T-helper 1 cell treated with Interleukin-12 subunit alpha and Interleukin-12 subunit beta and Interleukin-4 antibody, amounts not matched to agents 30 μg/mL and 1 μg/mL, for 36 hours (primary cell): ENCODE data around the gene PABPC4L.
"Not testable (repeated sequence)": the region's sequence is repeated elsewhere in the genome, so short reads cannot be mapped to it uniquely, and the experiment has no call there.

Source experiments
- H3K27ac Mint-ChIP-seq: one replicate; pipeline ENCODE4 v1.8.0; 2021; ENCODE audit warnings: mild to moderate bottlenecking, mixed read lengths
- H3K27me3 Mint-ChIP-seq: one replicate; pipeline ENCODE4 v1.8.0; 2021; ENCODE audit warnings: low read depth, mixed read lengths
- H3K36me3 Mint-ChIP-seq: one replicate; pipeline ENCODE4 v1.8.0; 2021; ENCODE audit warnings: low read depth, mixed read lengths
- H3K4me1 Mint-ChIP-seq: one replicate; pipeline ENCODE4 v1.8.0; 2021; ENCODE audit warnings: low read depth, mixed read lengths
- H3K4me3 Mint-ChIP-seq: one replicate; pipeline ENCODE4 v1.8.0; 2021; ENCODE audit warnings: mild to moderate bottlenecking, moderate library complexity, mixed read lengths
- H3K9me3 Mint-ChIP-seq: one replicate; pipeline ENCODE4 v1.8.0; 2021; ENCODE audit warnings: mixed read lengths

Gene PABPC4L

DNA sequence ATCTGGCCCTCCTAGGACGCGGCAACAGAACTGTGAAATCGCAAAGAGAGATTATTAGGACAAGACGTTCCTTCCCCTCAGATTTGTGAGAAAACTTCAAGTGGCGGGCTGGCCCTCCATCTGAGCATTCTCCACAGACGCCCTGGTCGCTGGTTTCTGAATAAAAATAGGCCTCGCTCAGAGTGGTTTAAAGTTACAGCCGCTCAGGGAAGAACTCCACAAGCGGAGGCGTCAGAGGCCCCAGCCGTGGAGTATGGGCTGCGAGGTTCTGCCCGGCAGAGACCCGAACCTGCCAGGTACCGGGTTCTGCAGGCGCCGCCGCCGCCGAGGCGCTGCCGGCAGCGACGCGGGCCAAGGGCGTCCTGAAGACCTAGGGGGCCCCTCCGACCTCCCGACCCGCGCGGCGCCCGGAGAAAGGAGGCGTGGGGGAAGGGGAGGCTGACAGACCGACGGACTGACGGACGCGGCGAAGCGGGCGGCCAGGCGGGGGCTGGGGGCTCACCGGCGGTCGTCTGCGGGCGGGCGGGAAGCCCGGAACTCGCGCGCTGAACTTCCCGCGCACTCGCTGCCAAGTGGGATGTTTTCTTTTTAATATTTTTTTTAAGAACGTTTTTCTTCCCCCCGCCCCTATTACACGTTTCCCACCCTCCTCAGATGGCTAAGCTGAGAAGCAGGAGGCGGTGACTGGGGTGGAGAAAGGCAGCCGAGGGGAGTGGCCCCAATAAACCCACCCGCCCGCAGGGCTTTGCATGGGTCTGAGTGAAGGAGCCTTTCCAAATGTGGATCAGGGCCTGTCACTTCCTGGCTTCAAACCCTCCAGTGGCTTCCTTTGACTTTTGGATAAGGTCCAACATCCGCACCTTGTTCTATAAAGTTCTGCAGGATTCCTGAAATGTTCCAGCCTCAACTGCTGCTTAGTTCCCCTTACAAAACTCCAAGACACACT, at the start of gene PABPC4L:
Gene PABPC4L, minus strand, starts transcription at position 574 of the 946 bp plus-strand sequence. CDS start 770 bp downstream, outside the sequence.
- Mint-ChIP-seq H3K9me3 (peaks cover 4% of the 10 kb centered on the region), H3K4me3 (no peak within 1 kb of the TSS), H3K27me3 (no peaks in the 10 kb centered on the region), H3K27ac (no peak within 1 kb of the TSS), H3K36me3 (no peaks in the 10 kb centered on the region), H3K4me1 (no peaks in the 10 kb centered on the region)

DNA sequence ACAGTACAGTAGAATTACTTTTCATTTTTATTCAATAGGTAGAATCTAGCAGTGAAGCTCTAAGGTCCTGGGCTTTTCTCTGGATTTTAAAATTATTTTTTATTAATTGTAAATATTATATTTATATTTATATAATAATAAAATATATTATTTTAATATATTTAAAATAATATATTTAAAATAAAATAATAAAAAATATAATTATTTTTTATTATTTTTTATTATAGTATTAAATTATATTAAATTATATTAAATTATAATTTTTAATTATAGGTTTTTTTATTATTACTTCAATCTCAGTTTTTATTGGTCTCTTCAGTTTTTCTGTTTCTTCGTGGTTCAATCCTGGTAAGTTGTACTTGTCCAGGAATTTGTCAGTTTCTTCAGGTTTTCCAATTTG, 49.7 kb upstream of the PABPC4L start:
- Mint-ChIP-seq H3K9me3 (peaks cover 10% of the 10 kb centered on the region), H3K36me3 (no peaks in the 10 kb centered on the region), H3K4me1 (no peaks in the 10 kb centered on the region), H3K27me3 (no peaks in the 10 kb centered on the region), H3K4me3 (no peak overlapping the region), H3K27ac (no peak overlapping the region)

DNA sequence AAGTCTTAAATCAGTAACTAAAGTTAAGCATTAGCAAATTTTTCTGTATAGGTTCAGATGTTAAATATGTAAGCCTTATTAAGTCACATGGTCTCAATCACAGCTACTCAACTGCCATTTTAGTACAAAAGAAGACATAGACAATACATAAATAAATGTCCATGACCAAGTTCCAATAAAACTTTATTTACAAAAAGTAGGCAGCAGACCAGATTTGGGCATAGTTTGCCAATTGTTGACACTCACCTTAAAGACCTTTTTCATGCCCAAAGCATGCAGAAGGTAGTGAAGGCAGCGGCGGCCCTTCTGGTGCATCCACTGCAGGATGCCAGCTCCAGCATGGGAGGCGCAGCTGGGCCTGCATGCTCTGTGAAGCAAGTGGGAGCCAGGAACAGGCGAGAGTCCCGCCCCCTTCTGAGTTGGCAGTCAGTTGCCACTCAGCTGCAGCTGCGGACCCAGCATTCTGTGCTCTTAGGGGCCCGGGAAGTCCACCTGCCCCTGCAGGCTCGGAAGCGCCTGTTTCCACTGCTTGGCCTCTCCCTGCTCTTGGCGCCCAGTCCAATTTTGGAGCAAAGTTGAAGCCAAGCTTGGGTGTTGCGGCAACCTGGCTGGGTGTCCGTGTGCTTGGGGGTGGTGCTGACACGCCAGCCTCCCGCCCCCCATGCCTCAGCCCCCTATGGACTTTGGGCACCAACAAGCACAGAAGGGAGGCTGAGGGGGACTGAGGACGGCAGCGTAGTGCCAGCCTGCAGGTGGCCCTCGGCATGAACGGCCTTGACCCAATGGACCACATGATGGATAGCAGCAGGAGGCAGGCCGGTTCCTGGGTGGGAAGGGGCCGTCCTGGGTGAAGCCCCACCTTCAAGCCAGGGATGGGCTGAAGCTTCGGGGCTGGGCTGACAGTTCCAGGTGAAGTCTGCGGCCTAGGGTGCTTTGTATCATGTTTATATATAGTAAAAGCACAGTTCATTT, 42.4 kb upstream of the PABPC4L start:
- no peaks in the 10 kb centered on the region for H3K4me1 Mint-ChIP-seq
- no peaks in the 10 kb centered on the region for H3K27me3 Mint-ChIP-seq
- H3K36me3 Mint-ChIP-seq = no peaks in the 10 kb centered on the region
- H3K4me3 Mint-ChIP-seq = no peak overlapping the region
- H3K27ac Mint-ChIP-seq = no peak overlapping the region
- H3K9me3 Mint-ChIP-seq = peaks cover 3% of the 10 kb centered on the region

- Mint-ChIP-seq H3K27me3 (no peaks in the 10 kb centered on the region), H3K27ac (no peak overlapping the region), H3K36me3 (no peaks in the 10 kb centered on the region), H3K4me3 (no peak overlapping the region), H3K9me3 (no peaks in the 10 kb centered on the region), H3K4me1 (no peaks in the 10 kb centered on the region)
Measured at GRCh38 chr4:134219043-134219442, 17.5 kb upstream of the PABPC4L start.

GRCh38 chr4:134216411-134216810, 14.8 kb upstream of the PABPC4L start:
- H3K4me1 Mint-ChIP-seq = no peaks in the 10 kb centered on the region

GRCh38 chr4:134215620-134216344, 14.2 kb upstream of the PABPC4L start:
- Mint-ChIP-seq H3K36me3 (no peaks in the 10 kb centered on the region), H3K9me3 (no peaks in the 10 kb centered on the region), H3K4me1 (no peaks in the 10 kb centered on the region), H3K27ac (no peak overlapping the region), H3K27me3 (no peaks in the 10 kb centered on the region), H3K4me3 (no peak overlapping the region)

More at GRCh38 chr4:134216411-134216810, 14.8 kb upstream of the PABPC4L start:
- Mint-ChIP-seq H3K9me3 (no peaks in the 10 kb centered on the region), H3K36me3 (no peaks in the 10 kb centered on the region), H3K27me3 (no peaks in the 10 kb centered on the region), H3K27ac (no peak overlapping the region), H3K4me3 (no peak overlapping the region)

DNA sequence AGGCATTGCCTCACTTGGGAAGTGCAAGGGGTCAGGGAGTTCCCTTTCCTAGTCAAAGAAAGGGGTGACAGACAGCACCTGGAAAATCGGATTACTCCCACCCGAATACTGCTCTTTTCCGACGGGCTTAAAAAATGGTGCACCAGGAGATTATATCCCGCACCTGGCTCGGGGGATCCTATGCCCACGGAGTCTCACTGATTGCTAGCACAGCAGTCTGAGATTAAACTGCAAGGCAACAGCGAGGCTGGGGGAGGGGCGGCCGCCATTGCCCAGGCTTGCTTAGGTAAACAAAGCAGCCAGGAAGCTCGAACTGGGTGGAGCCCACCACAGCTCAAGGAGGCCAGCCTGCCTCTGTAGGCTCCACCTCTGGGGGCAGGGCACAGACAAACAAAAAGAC, 6.4 kb upstream of the PABPC4L start:
- not testable (repeated sequence) for H3K36me3 Mint-ChIP-seq, H3K4me3 Mint-ChIP-seq, H3K9me3 Mint-ChIP-seq, H3K27me3 Mint-ChIP-seq, H3K4me1 Mint-ChIP-seq, H3K27ac Mint-ChIP-seq

DNA sequence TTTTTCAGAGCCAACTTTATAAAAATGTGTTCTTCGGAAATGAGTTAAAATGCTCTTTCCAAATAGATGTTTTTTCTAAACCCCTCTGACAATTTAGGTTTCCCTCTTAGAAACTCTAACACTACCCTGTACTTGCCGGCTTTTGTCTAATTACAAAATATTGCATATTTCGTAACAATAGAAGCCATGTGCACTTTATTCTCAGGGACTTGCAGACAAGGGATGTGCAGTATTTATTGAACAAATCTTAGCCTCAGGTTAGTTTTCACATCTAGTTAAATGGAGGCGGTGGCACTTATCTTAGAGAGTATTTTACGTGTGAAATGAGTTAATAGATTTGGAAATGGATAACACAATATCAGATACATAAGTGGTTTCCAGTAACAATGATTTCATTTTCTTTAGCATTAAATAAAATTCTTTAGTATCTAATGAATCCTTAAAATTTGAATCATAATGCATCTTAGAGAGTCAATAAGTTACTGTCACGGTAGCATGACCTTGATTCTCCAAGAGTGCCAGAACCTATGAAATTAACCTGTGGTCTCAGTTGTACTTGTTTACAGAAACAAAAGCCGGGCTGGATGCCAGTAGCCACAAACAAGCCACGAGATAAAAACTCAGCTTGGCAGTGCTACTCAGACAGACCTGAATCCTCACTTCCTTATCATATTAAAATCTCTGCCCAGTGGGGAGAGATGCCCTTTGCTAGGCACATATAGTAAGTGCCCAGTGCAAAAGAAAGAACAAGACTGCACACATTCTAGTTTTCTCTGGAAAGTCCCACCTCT, 772 bp upstream of the PABPC4L start:
- Mint-ChIP-seq H3K4me3 (no peak overlapping the region), H3K36me3 (no peaks in the 10 kb centered on the region), H3K9me3 (peaks cover 8% of the 10 kb centered on the region), H3K27me3 (no peaks in the 10 kb centered on the region), H3K4me1 (no peaks in the 10 kb centered on the region), H3K27ac (no peak overlapping the region)

GRCh38 chr4:134200811-134201215, 776 bp downstream of the PABPC4L start:
- H3K27ac Mint-ChIP-seq = no peak overlapping the region
- H3K4me3 Mint-ChIP-seq = no peak overlapping the region
- H3K9me3 Mint-ChIP-seq = peaks cover 4% of the 10 kb centered on the region
- H3K27me3 Mint-ChIP-seq = no peaks in the 10 kb centered on the region
- no peaks in the 10 kb centered on the region for H3K4me1 Mint-ChIP-seq
- no peaks in the 10 kb centered on the region for H3K36me3 Mint-ChIP-seq

GRCh38 chr4:134189949-134190348, 11.6 kb downstream of the PABPC4L start:
- Mint-ChIP-seq H3K9me3 (no peaks in the 10 kb centered on the region), H3K36me3 (no peaks in the 10 kb centered on the region), H3K4me1 (no peaks in the 10 kb centered on the region), H3K4me3 (no peak overlapping the region), H3K27me3 (no peaks in the 10 kb centered on the region), H3K27ac (no peak overlapping the region)

DNA sequence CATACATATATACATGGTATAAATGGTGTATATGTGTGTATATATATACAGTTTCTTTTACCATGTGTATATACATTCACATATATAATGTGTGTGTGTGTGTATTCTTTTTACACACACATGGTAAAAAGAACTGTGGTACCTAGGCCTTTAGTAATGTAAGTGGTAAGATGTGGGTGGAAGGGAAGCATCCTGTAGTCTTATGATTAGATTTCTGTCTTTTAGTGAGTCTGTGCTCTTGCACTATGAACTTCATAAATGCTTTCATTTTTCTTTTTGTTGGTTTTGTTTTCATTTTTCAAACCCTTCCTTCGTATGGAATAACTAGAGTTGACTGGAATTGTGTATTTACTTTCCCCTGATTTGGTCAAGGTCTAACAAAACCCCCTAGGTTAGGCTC, 12.1 kb downstream of the PABPC4L start:
- no peaks in the 10 kb centered on the region for H3K9me3 Mint-ChIP-seq
- H3K4me3 Mint-ChIP-seq = no peak overlapping the region
- no peak overlapping the region for H3K27ac Mint-ChIP-seq
- no peaks in the 10 kb centered on the region for H3K27me3 Mint-ChIP-seq
- no peaks in the 10 kb centered on the region for H3K36me3 Mint-ChIP-seq
- H3K4me1 Mint-ChIP-seq = no peaks in the 10 kb centered on the region

DNA sequence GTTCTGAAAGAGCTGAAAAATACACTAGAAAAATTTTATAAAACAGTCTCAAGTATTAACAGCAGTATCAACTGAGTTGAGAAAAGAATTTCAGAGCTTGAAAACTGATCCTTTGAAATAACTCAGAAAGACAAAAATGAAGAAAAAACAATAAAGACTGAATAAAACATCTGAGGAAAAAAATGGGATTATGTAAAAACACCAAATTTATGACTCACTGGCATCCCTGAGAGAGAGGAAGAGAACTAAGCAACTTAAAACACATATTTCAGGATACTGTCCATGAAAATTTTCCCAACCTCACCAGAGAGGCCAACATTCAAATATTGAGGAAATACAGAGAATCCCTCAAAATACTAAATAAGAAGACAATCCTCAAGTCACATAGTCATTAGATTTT, 22.9 kb downstream of the PABPC4L start:
- H3K27ac Mint-ChIP-seq = no peak overlapping the region
- no peaks in the 10 kb centered on the region for H3K36me3 Mint-ChIP-seq
- H3K4me3 Mint-ChIP-seq = no peak overlapping the region
- no peaks in the 10 kb centered on the region for H3K4me1 Mint-ChIP-seq
- H3K9me3 Mint-ChIP-seq = peaks cover 6% of the 10 kb centered on the region
- no peaks in the 10 kb centered on the region for H3K27me3 Mint-ChIP-seq

DNA sequence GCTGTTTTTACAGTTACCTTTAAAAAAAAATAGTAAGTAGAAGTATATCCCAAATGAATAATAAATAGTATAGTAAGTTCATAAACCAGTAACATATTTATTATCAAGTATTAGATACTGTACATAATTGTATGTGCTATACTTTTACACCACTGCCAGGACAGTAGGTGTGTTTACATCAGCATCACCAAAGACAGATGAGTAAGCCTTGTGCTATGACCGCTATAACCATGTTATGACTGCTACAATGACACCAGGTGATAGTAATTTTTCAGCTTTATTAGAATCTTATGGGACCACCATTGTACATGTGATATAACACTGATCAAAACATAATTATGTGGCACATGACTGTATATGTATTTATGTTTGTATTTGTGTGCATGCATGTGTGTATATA, 27.3 kb downstream of the PABPC4L start:
- Mint-ChIP-seq H3K4me3 (no peak overlapping the region), H3K9me3 (peaks cover 4% of the 10 kb centered on the region)

More for the DNA sequence above, 27.3 kb downstream of the PABPC4L start:
- Mint-ChIP-seq H3K36me3 (no peaks in the 10 kb centered on the region), H3K4me1 (no peaks in the 10 kb centered on the region), H3K27me3 (no peaks in the 10 kb centered on the region), H3K27ac (no peak overlapping the region)
